K562 (cell line): ENCODE results near the gene RNF43. TPM values are rescaled to one million over a fixed set of nuclear protein-coding genes. Genes with fewer than 3 reads are reported as not detected.
A peak's percentile ranks its signal among the peaks of the same experiment; 100 is the strongest.

Experiments
- ATAC-seq: fragments of 200-7000 bp; cut with Tn5 transposase; 3 replicates; pipeline ENCODE4 v1.9.1; 2020; ENCODE audit warnings: moderate library complexity
- BruUV-seq: library from RNA; stranded (reverse); fragments of 400-500 nt; replicated peaks from 2 replicates; lab custom pipeline; 2021; lab: Mats Ljungman, UMichigan
- CTCF ChIA-PET: fragments of 300-600 bp; formaldehyde crosslinking; extraction: SDS; loops from one replicate; lab custom pipeline; 2021; ENCODE audit warnings: low intra/inter-chr PET ratio; lab: Yijun Ruan, JAX
- POLR2A ChIA-PET: fragments of 300-600, 350-650 bp; sonication (Branson Sonifier 250); formaldehyde crosslinking; extraction: SDS; loops from one replicate; lab custom pipeline; 2021; ENCODE audit warnings: antibody characterized with exemption, inconsistent platforms; lab: Yijun Ruan, JAX
- DNase-seq, 4 experiments: peaks; one replicate each; pipeline versions ENCODE4 v3.0.0 to v3.0.0-alpha.2; 2011 to 2018; ENCODE audit warnings: low spot score in 3 of 4, mixed read lengths in 3 of 4; ENCODE audit errors: extremely low read depth in 1 of 4
- FAIRE-seq: peaks from 2 replicates; lab custom pipeline; 2011; peaks lifted over from hg19 to GRCh38; lab: Jason Lieb, UNC
- H2AFZ ChIP-seq: 2 replicates; pipeline ENCODE4 v1.6.0; 2011; ENCODE audit warnings: low read depth, low read length, control low read depth, inconsistent platforms
- H3K27ac ChIP-seq: fragments of 200-600 bp; 3 replicates; pipeline ENCODE4 v1.8.0; 2011; ENCODE audit warnings: low read depth, mild to moderate bottlenecking, control low read depth, inconsistent platforms, low read length, moderate library complexity, mixed read lengths; ENCODE audit errors: extremely low read depth
- H3K27me3 ChIP-seq, 2 experiments: fragments of 300-600 bp in 1 of 2; 2 replicates in 1 of 2; 3 replicates in 1 of 2; pipeline versions ENCODE4 v1.6.0 to v1.8.0; 2011; ENCODE audit warnings: inconsistent platforms in 2 of 2, low read length in 2 of 2, mild to moderate bottlenecking in 1 of 2, mixed read lengths in 1 of 2, moderate library complexity in 1 of 2; ENCODE audit not compliant: control insufficient read depth in 2 of 2, insufficient read depth in 2 of 2
- H3K36me3 ChIP-seq: fragments of 300-600 bp; 3 replicates; pipeline ENCODE4 v1.8.0; 2011; ENCODE audit warnings: mild to moderate bottlenecking, low read length, inconsistent platforms; ENCODE audit not compliant: control insufficient read depth, insufficient read depth
- H3K4me1 ChIP-seq, 2 experiments: fragments of 200-600 bp in 1 of 2; replicated peaks in 1 of 2; 2 replicates in 1 of 2; 3 replicates in 1 of 2; pipeline versions ENCODE4 v1.5.1 to v1.8.0; 2011; ENCODE audit warnings: inconsistent platforms in 2 of 2, low read length in 2 of 2, mild to moderate bottlenecking in 1 of 2, mixed read lengths in 1 of 2, moderate library complexity in 1 of 2; ENCODE audit not compliant: control insufficient read depth in 2 of 2, insufficient read depth in 2 of 2
- H3K4me2 ChIP-seq: 2 replicates; pipeline ENCODE4 v1.6.1; 2011; ENCODE audit warnings: low read length, control low read depth, inconsistent platforms, mixed read lengths; ENCODE audit not compliant: insufficient read depth
- H3K4me3 ChIP-seq: fragments of 200-600 bp; sonication (generic), shearing (Covaris generic); 2 replicates; pipeline ENCODE4 v1.5.1; 2016; ENCODE audit warnings: control low read depth, inconsistent platforms
- H3K79me2 ChIP-seq: fragments of 200-600 bp; 3 replicates; pipeline ENCODE4 v1.8.0; 2011; ENCODE audit warnings: low read length, inconsistent platforms; ENCODE audit not compliant: control insufficient read depth, insufficient read depth
- H3K9ac ChIP-seq, 2 experiments: 2 replicates each; pipeline versions ENCODE4 v1.6.0 to v1.6.1; 2011; ENCODE audit warnings: low read depth in 2 of 2, low read length in 2 of 2, control low read depth in 1 of 2, inconsistent platforms in 1 of 2, mild to moderate bottlenecking in 1 of 2, mixed read lengths in 1 of 2; ENCODE audit not compliant: insufficient read depth in 1 of 2
- H3K9me1 ChIP-seq: one replicate; pipeline ENCODE4 v1.6.0; 2011; ENCODE audit warnings: inconsistent platforms, mild to moderate bottlenecking, low read length, moderate library complexity; ENCODE audit not compliant: control insufficient read depth, insufficient read depth
- H3K9me3 ChIP-seq: replicated peaks from 2 replicates; pipeline ENCODE4 v1.5.1; 2011; ENCODE audit warnings: low read depth, low read length, inconsistent platforms; ENCODE audit not compliant: control insufficient read depth, insufficient read depth
- H4K20me1 ChIP-seq: replicated peaks from 2 replicates; pipeline ENCODE4 v1.6.1; 2011; ENCODE audit warnings: low read length, inconsistent platforms, mixed read lengths; ENCODE audit not compliant: control insufficient read depth, insufficient read depth
- CHD1 ChIP-seq: fragments of 200-600 bp; sonication (generic); IDR thresholded peaks from one replicate; pipeline ENCODE4 v1.6.1; 2012; ENCODE audit warnings: mild to moderate bottlenecking, moderate library complexity, low read length, inconsistent platforms
- GABPB1 ChIP-seq: sonication (generic); formaldehyde crosslinking; IDR thresholded peaks from 2 replicates; pipeline ENCODE4 v1.8.0; 2022; ENCODE audit warnings: mild to moderate bottlenecking, missing genetic modification reagents
- HCFC1 ChIP-seq: IDR thresholded peaks from 2 replicates; pipeline ENCODE4 v1.6.1; 2012; ENCODE audit warnings: low read depth, low read length, improper control_type of control experiment
- IFI16 ChIP-seq: fragments of 250-450 bp; sonication (Bioruptor Pico); IDR thresholded peaks from 2 replicates; pipeline ENCODE4 v2.1.2; 2022; ENCODE audit warnings: mild to moderate bottlenecking, inconsistent platforms
- RBM25 ChIP-seq: fragments of 200-400 bp; formaldehyde crosslinking; IDR thresholded peaks from 2 replicates; pipeline ENCODE4 v1.6.1; 2018; ENCODE audit warnings: low read length, low read depth, moderate library complexity; ENCODE audit not compliant: severe bottlenecking
- ZNF121 ChIP-seq: sonication (generic); formaldehyde crosslinking; conservative IDR thresholded peaks from 2 replicates; pipeline ENCODE4 v1.8.0; 2022; ENCODE audit warnings: missing genetic modification reagents
- ZNF280B ChIP-seq: fragments of 250-450 bp; sonication (Bioruptor Pico); IDR thresholded peaks from 2 replicates; pipeline ENCODE4 v1.5.1; 2021; ENCODE audit warnings: mild to moderate bottlenecking
- WGBS: fragments of 100-300 bp; shearing (Covaris generic); methylation state at CpG from one replicate; pipeline ENCODE4 v1.1.6; 2016; ENCODE audit warnings: low coverage, mixed read lengths; ENCODE audit not compliant: insufficient coverage; ENCODE audit errors: missing lambda C conversion rate; 5-methylcytosine and 5-hydroxymethylcytosine counted together
- in situ Hi-C: fragments of 300-500 bp; cut with MboI; formaldehyde crosslinking; loops from 4 replicates; pipeline ENCODE4 v1.15.0; 2018; ENCODE audit warnings: inconsistent platforms, mixed read lengths
- intact Hi-C: fragments of 100-400 bp; cut with micrococcal nuclease; formaldehyde crosslinking; loops from 2 replicates; pipeline ENCODE4 v1.14.2; 2022
- polyA plus RNA-seq, 8 experiments: library from polyadenylated mRNA; depleted of rRNA in 4 of 8; stranded (reverse) in 5 of 8; unstranded in 3 of 8; fragments of >200 nt; fragmentation: Nextera tagmentation in 2 of 8; fragmentation: Illumina TruSeq in 1 of 8; extraction: Ambion mirVana in 2 of 8; extraction: Trizol in 1 of 8; gene quantifications; 2 replicates each; pipeline versions ENCODE4 v1.2.1 to v1.2.3, GENCODE V29; 2011 to 2014; ENCODE audit warnings: inconsistent platforms in 1 of 8, missing spikeins in 1 of 8
- total RNA-seq, 7 experiments: library from RNA; depleted of rRNA in 6 of 7; stranded (reverse); fragments of >200 nt in 6 of 7; fragmentation: Illumina TruSeq in 2 of 7; extraction: Trizol in 2 of 7; gene quantifications; 2 replicates each; pipeline versions ENCODE4 v1.2.1 to v1.2.3, GENCODE V29; 2011 to 2021; ENCODE audit warnings: low replicate concordance in 1 of 7
- TF ChIP-seq, protein P1 (sequence below): IDR thresholded peaks from 2 replicates; pipeline ENCODE4 v1.6.1; 2011; ENCODE audit warnings: borderline replicate concordance, low read depth, mild to moderate bottlenecking, moderate library complexity, low read length; ENCODE audit not compliant: insufficient read depth, poor library complexity, severe bottlenecking

RNF43 gene
- total and polyA plus RNA-seq, 9 of the 15 experiments (the other 6 are each of a cell fraction or from before 2014, with no cell fraction given), result 0.29 to 2.7 (median 1.4) TPM

- TF ChIP-seq ZNF280B (no peak), CHD1 (no peak)
- TF ChIP-seq, all 486 proteins: peak for 47
Measured at GRCh38 chr17:58387834-58388233, 29.5 kb downstream of the RNF43 start (continued).

GRCh38 chr17:58386708-58387107 is 30.6 kb downstream of the RNF43 start:
- CTCF ChIA-PET, result no interaction called here
- no peaks in the 10 kb centered on the region; the same call in 2 of the 3 replicates for H3K79me2 ChIP-seq
- in situ Hi-C loops, result no loop called here

More at GRCh38 chr17:58386708-58387107, 30.6 kb downstream of the RNF43 start:
- no peaks in the 10 kb centered on the region for H4K20me1 ChIP-seq
- H3K36me3 ChIP-seq, result no peaks in the 10 kb centered on the region
- FAIRE-seq, result no peak
- H3K9me3 ChIP-seq, result no peaks in the 10 kb centered on the region; the same call in 1 of the 2 replicates
- no TSS peak for BruUV-seq
- peaks cover 25 to 49% of the 10 kb centered on the region in 2 experiments for H3K4me1 ChIP-seq
- H2AFZ ChIP-seq, result no peak overlapping the region
- H3K9ac ChIP-seq, result no peak overlapping the region
- no peak for ATAC-seq
- intact Hi-C loops, result no loop called here
- no peak for DNase-seq
- POLR2A ChIA-PET, result interaction anchor here (0.6 to 4.7 kb wide), 5 partner anchors 7 to 1507 kb away, joined by 3 to 34 read pairs (median 3); no protein-coding TSS in a partner anchor
- H3K9me1 ChIP-seq, result no peaks in the 10 kb centered on the region
- no peak overlapping the region for H3K4me2 ChIP-seq
- TF ChIP-seq HCFC1 (no peak), GABPB1 (no peak), ZNF121 (peak; percentile 55), RBM25 (peak; percentile 41), IFI16 (CRISPR knock-in tag) (no peak)
- TF ChIP-seq, protein P1, sequence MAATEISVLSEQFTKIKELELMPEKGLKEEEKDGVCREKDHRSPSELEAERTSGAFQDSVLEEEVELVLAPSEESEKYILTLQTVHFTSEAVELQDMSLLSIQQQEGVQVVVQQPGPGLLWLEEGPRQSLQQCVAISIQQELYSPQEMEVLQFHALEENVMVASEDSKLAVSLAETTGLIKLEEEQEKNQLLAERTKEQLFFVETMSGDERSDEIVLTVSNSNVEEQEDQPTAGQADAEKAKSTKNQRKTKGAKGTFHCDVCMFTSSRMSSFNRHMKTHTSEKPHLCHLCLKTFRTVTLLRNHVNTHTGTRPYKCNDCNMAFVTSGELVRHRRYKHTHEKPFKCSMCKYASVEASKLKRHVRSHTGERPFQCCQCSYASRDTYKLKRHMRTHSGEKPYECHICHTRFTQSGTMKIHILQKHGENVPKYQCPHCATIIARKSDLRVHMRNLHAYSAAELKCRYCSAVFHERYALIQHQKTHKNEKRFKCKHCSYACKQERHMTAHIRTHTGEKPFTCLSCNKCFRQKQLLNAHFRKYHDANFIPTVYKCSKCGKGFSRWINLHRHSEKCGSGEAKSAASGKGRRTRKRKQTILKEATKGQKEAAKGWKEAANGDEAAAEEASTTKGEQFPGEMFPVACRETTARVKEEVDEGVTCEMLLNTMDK, result no peak
- TF ChIP-seq, all 486 proteins: peak for 2
- WGBS, result 51% methylated on average over 3 of the region's 3 CpGs
- Histone ChIP-seq H3K27me3 (no peaks in the 10 kb centered on the region), H3K27ac (no peak overlapping the region), H3K4me3 (no peak overlapping the region)
